Measurements from ENCODE around the gene C2CD4A. TPM values are rescaled to one million over a fixed set of nuclear protein-coding genes. Genes with fewer than 3 reads are reported as not detected.

C2CD4A gene
- total RNA-seq, 1 donor from 2014 or later, result 0.18 TPM

- Histone ChIP-seq H3K4me1 (peaks cover 41% of the 10 kb centered on the region), H3K27me3 (ENCODE audit: low read depth) (no peaks in the 10 kb centered on the region), H3K9me3 (no peaks in the 10 kb centered on the region), H3K27ac (peak overlapping the region; percentile 43), H3K4me3 (no peak overlapping the region), H3K36me3 (no peaks in the 10 kb centered on the region)
- no peak for DNase-seq
- ATAC-seq, result peak; percentile 1 to 54
- TF ChIP-seq CTCF (IDR thresholded peaks at IDR 0.05), result no peak
- intact Hi-C loops (cut with DNase I), result no loop called here
Measured at GRCh38 chr15:62063825-62064635, 2.7 kb upstream of the C2CD4A start.

GRCh38 chr15:62067448-62068044, 769 bp downstream of the C2CD4A start:
- no peaks in the 10 kb centered on the region for H3K9me3 ChIP-seq
- no peaks in the 10 kb centered on the region for H3K27me3 ChIP-seq (ENCODE audit: low read depth)
- peak overlapping the region; percentile 61 for H3K4me3 ChIP-seq
- DNase-seq, result peak; percentile 52
- peak; percentile 40 to 59 for ATAC-seq
- no peak overlapping the region for H3K27ac ChIP-seq
- peaks cover 34% of the 10 kb centered on the region for H3K4me1 ChIP-seq
- TF ChIP-seq CTCF (IDR thresholded peaks at IDR 0.05), result no peak
- H3K36me3 ChIP-seq, result no peaks in the 10 kb centered on the region
- intact Hi-C loops (cut with DNase I), result no loop called here

DNA sequence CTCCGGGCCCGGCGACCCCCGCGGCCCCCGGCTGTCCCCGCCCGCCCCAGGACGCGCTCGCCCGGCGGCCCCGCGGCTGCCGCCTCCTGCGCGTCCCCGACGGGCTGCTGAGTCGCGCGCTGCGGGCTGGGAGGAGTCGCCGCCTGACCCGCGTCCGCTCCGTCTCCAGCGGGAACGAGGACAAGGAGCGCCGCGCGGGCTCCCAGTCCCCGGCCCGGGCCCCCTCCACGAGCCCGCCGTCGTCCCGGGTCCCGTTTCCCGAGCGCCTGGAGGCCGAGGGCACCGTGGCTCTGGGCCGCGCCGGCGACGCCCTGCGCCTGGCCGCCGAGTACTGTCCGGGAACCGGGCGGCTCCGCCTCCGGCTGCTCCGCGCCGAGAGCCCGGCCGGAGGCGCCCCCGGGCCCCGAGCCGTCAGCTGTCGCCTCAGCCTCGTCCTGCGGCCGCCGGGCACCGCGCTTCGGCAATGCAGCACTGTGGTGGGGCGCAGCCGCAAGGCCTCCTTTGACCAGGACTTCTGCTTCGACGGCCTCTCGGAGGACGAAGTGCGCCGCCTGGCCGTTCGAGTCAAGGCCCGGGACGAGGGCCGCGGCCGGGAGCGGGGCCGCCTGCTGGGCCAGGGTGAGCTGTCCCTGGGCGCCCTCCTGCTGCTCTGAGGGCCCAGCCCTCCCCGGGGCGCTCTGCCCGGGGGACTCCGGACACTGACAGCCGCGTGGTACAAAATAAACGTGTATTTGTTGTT, 1.5 kb downstream of the C2CD4A start:
- no peaks in the 10 kb centered on the region for H3K36me3 ChIP-seq
- peak; percentile 76 for DNase-seq
- no peaks in the 10 kb centered on the region for H3K27me3 ChIP-seq (ENCODE audit: low read depth)
- peak overlapping the region; percentile 64 for H3K27ac ChIP-seq
- peaks cover 32% of the 10 kb centered on the region for H3K4me1 ChIP-seq
- peak; percentile 59 to 74 for ATAC-seq
- peak; percentile 36 for TF ChIP-seq CTCF (IDR thresholded peaks at IDR 0.05)
- peak overlapping the region; percentile 61 for H3K4me3 ChIP-seq
- H3K9me3 ChIP-seq, result no peaks in the 10 kb centered on the region
- intact Hi-C loops (cut with DNase I), result no loop called here

DNA sequence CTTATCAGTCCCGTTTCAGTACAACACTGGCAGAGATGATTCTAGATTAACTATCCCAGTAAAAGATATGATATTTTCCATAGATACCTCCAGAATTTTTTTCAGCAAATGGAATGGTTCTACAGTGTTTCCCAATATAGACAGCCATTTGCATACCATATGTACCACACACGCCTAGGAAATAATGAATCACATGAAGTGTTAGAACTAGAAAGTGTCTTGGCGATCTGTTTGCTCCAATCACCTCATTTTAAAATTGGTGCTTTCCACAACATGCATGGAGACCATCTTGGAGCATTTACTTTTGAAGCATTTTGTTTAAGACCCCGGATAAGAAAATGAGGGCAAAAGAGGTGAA, 2.0 kb downstream of the C2CD4A start:
- DNase-seq (no peak), ATAC-seq (no peak)
- intact Hi-C loops (cut with DNase I), result no loop called here
- H3K4me3 ChIP-seq, result peak overlapping the region; percentile 61
- H3K27me3 ChIP-seq (ENCODE audit: low read depth), result no peaks in the 10 kb centered on the region
- H3K36me3 ChIP-seq, result no peaks in the 10 kb centered on the region
- no peaks in the 10 kb centered on the region for H3K9me3 ChIP-seq
- peak overlapping the region; percentile 64 for H3K27ac ChIP-seq
- no peak for TF ChIP-seq CTCF (IDR thresholded peaks at IDR 0.05)
- H3K4me1 ChIP-seq, result peaks cover 27% of the 10 kb centered on the region

GRCh38 chr15:62069551-62069950, 2.8 kb downstream of the C2CD4A start:
- TF ChIP-seq CTCF (IDR thresholded peaks at IDR 0.05), result no peak

More at GRCh38 chr15:62069551-62069950, 2.8 kb downstream of the C2CD4A start:
- Histone ChIP-seq H3K4me3 (no peak overlapping the region), H3K27ac (no peak overlapping the region), H3K27me3 (ENCODE audit: low read depth) (no peaks in the 10 kb centered on the region), H3K9me3 (no peaks in the 10 kb centered on the region), H3K4me1 (peaks cover 27% of the 10 kb centered on the region), H3K36me3 (no peaks in the 10 kb centered on the region)
- ATAC-seq (no peak), DNase-seq (no peak)
- intact Hi-C loops (cut with DNase I), result no loop called here
